BLaER1 (cell line): ENCODE measurements around the gene NCAPD3.
"Not testable (repeated sequence)": the region's sequence is repeated elsewhere in the genome, so short reads cannot be mapped to it uniquely, and the experiment has no call there.

Source experiments
- H3K27ac ChIP-seq: shearing (Covaris generic); formaldehyde crosslinking; 2 replicates; pipeline ENCODE4 v1.8.1; 2022
- H3K27me3 ChIP-seq: shearing (Covaris generic); formaldehyde crosslinking; 2 replicates; pipeline ENCODE4 v1.8.1; 2022
- H3K36me3 ChIP-seq: shearing (Covaris generic); formaldehyde crosslinking; 2 replicates; pipeline ENCODE4 v1.8.1; 2022
- H3K4me1 ChIP-seq: shearing (Covaris generic); formaldehyde crosslinking; 2 replicates; pipeline ENCODE4 v1.8.1; 2022
- H3K4me2 ChIP-seq: shearing (Covaris generic); formaldehyde crosslinking; 2 replicates; pipeline ENCODE4 v1.8.1; 2022
- H3K4me3 ChIP-seq: shearing (Covaris generic); formaldehyde crosslinking; 2 replicates; pipeline ENCODE4 v1.8.1; 2022
- H3K9ac ChIP-seq: shearing (Covaris generic); formaldehyde crosslinking; 2 replicates; pipeline ENCODE4 v1.8.1; 2022
- H3K9me3 ChIP-seq: shearing (Covaris generic); formaldehyde crosslinking; 2 replicates; pipeline ENCODE4 v1.8.1; 2022
- H4K20me1 ChIP-seq: shearing (Covaris generic); formaldehyde crosslinking; 2 replicates; pipeline ENCODE4 v1.8.1; 2022
- Cebpa-rat ChIP-seq: shearing (Covaris generic); IDR thresholded peaks from 2 replicates; pipeline ENCODE4 v1.8.1; 2022

NCAPD3 gene

DNA sequence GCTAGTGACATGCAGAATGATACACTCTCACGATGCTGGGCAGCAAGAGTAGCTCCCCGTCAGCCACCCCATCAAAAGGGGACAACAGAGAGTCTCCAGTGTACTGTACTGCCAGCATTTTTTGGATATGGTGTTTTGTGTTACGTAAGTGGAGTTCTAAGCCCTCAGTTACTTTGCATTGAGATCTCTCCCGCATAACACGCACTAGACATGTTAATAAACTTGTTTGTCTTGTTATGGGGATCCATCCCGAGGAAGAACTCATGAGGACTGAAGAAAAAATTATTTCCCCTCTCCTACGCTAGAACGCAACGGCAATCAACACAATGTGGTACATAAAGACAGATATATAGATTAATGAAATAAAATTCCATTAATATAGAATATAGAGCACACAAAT lies 24.2 kb downstream of the NCAPD3 start:
- H4K20me1 ChIP-seq, result no peaks in the 10 kb centered on the region
- no peak overlapping the region for H3K27ac ChIP-seq
- no peak overlapping the region for H3K4me3 ChIP-seq
- no peaks in the 10 kb centered on the region for H3K9me3 ChIP-seq
- peaks cover 95% of the 10 kb centered on the region for H3K36me3 ChIP-seq
- no peak overlapping the region for H3K4me2 ChIP-seq
- TF ChIP-seq Cebpa-rat, result no peak
- no peak overlapping the region for H3K9ac ChIP-seq
- H3K27me3 ChIP-seq, result no peaks in the 10 kb centered on the region
- H3K4me1 ChIP-seq, result no peaks in the 10 kb centered on the region

- H3K4me3 ChIP-seq, result no peak overlapping the region
- no peak overlapping the region for H3K27ac ChIP-seq
- H3K4me2 ChIP-seq, result no peak overlapping the region
- no peaks in the 10 kb centered on the region for H3K27me3 ChIP-seq
- no peaks in the 10 kb centered on the region for H4K20me1 ChIP-seq
- no peaks in the 10 kb centered on the region for H3K4me1 ChIP-seq
- peaks cover 92% of the 10 kb centered on the region for H3K36me3 ChIP-seq
- TF ChIP-seq Cebpa-rat, result no peak
- no peaks in the 10 kb centered on the region for H3K9me3 ChIP-seq
- no peak overlapping the region for H3K9ac ChIP-seq
Observed at GRCh38 chr11:134196756-134197155, 27.0 kb downstream of the NCAPD3 start.

DNA sequence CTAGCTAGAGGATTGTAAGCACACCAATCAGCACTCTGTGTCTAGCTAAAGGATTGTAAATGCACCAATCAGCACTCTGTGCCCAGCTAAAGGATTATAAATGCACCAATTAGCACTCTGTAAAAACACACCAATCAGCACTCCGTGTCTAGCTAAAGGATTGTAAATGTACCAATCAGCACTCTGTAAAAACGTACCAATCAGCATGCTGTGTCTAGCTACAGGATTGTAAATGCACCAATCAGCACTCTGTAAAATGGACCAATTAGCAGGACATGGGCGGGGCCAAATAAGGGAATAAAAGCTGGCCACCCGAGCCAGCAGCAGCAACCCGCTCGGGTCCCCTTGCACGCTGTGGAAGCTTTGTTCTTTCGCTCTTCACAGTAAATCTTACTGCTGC lies 35.7 kb downstream of the NCAPD3 start:
- H3K4me2 ChIP-seq, result not testable (repeated sequence)
- H3K36me3 ChIP-seq, result peaks cover 93% of the 10 kb centered on the region

GRCh38 chr11:134181707-134182106 lies 42.1 kb downstream of the NCAPD3 start:
- no peak overlapping the region for H3K4me3 ChIP-seq
- no peaks in the 10 kb centered on the region for H4K20me1 ChIP-seq
- no peak for TF ChIP-seq Cebpa-rat
- no peak overlapping the region for H3K4me2 ChIP-seq
- no peaks in the 10 kb centered on the region for H3K27me3 ChIP-seq
- H3K36me3 ChIP-seq, result peaks cover 95% of the 10 kb centered on the region
- H3K9ac ChIP-seq, result no peak overlapping the region
- no peaks in the 10 kb centered on the region for H3K9me3 ChIP-seq
- H3K4me1 ChIP-seq, result no peaks in the 10 kb centered on the region
- no peak overlapping the region for H3K27ac ChIP-seq

More for the DNA sequence above, 35.7 kb downstream of the NCAPD3 start:
- peaks cover 22% of the 10 kb centered on the region for H3K9me3 ChIP-seq
- H3K9ac ChIP-seq, H3K4me3 ChIP-seq, H4K20me1 ChIP-seq, H3K27me3 ChIP-seq, H3K4me1 ChIP-seq, H3K27ac ChIP-seq: not testable (repeated sequence)

DNA sequence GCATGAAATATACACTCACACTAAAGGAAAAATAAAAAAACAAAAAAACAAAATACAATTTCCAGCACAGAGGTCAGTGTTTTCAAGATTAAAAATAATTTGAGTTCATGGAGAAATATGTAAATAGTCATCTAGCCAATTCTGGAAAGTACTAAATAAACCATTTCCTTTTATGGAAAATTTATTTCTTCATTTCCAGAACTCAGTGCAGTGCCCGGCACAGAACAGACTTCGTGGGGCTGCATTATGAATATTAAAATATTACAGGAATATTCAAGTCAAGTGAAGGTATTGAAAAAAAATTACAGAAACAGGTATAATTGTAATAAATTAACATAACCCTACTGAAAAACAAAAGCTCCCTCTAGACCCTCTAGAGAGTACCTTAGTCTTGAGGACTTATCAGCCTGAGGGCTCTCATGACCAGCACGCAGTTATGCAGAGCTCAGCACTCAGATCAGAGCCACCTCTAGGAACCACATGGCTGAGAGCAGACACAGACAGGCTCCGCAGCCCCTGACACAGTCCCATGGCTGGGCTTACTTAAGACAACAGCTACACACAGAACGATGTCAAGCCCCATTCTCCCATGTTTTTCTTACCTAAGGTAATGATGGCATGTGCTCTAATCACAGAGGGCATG lies 45.6 kb downstream of the NCAPD3 start:
- H3K4me1 ChIP-seq, result no peaks in the 10 kb centered on the region
- H4K20me1 ChIP-seq, result no peaks in the 10 kb centered on the region
- H3K4me2 ChIP-seq, result no peak overlapping the region
- H3K4me3 ChIP-seq, result no peak overlapping the region
- no peak overlapping the region for H3K9ac ChIP-seq
- TF ChIP-seq Cebpa-rat, result no peak
- peaks cover 97% of the 10 kb centered on the region for H3K36me3 ChIP-seq
- H3K27me3 ChIP-seq, result no peaks in the 10 kb centered on the region
- H3K27ac ChIP-seq, result no peak overlapping the region
- H3K9me3 ChIP-seq, result no peaks in the 10 kb centered on the region

DNA sequence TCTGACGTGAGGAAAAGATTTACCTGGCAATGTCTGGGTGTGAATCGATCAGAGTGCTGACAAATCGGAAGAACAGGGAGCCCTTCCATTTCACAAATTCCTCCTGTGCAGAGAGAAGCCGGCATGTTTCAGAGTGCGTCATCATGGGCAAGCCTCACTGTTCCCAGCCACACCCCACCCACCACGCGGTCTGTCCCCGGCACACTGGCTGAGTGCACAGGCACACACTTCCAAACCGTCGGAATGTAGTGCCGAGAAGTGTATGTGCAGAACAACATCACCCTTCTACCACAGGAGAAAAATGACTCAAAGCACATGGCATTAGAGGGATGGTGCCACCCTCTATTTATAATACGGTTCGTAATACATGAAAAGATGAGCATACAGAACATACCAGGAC lies 47.5 kb downstream of the NCAPD3 start:
- no peaks in the 10 kb centered on the region for H4K20me1 ChIP-seq
- no peak overlapping the region for H3K4me3 ChIP-seq
- no peak overlapping the region for H3K9ac ChIP-seq
- no peak overlapping the region for H3K27ac ChIP-seq
- no peaks in the 10 kb centered on the region for H3K9me3 ChIP-seq
- no peak overlapping the region for H3K4me2 ChIP-seq
- H3K4me1 ChIP-seq, result no peaks in the 10 kb centered on the region
- peaks cover 97% of the 10 kb centered on the region for H3K36me3 ChIP-seq
- TF ChIP-seq Cebpa-rat, result no peak
- no peaks in the 10 kb centered on the region for H3K27me3 ChIP-seq

- Histone ChIP-seq H3K9ac (no peak overlapping the region), H3K27me3 (no peaks in the 10 kb centered on the region), H3K4me2 (no peak overlapping the region), H3K27ac (no peak overlapping the region), H3K4me3 (no peak overlapping the region), H3K4me1 (no peaks in the 10 kb centered on the region), H3K36me3 (peaks cover 99% of the 10 kb centered on the region), H3K9me3 (no peaks in the 10 kb centered on the region), H4K20me1 (no peaks in the 10 kb centered on the region)
- no peak for TF ChIP-seq Cebpa-rat
Observed at GRCh38 chr11:134173296-134173695, 50.5 kb downstream of the NCAPD3 start.

DNA sequence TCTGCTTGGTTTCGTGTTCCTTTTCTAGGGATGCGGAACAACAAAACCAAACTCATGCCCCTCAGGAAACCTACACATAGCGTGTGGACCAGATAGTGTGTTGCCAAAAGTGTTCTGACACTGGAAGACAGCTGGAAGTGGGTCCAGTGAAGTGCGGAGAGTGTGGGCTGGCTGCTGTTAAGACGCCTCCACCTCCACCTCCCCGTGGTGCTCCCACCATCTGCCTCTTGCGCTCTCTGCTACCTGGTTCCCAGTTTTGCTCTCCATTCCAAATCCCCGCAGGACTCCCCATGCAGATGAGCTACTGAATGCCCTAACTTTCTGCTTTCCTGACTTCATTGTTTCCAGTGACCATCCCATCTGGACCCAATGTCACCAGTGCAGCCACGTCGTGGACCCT lies 51.8 kb downstream of the NCAPD3 start:
- H3K36me3 ChIP-seq, result peaks cover 100% of the 10 kb centered on the region
- H3K27me3 ChIP-seq, result no peaks in the 10 kb centered on the region
- H3K9ac ChIP-seq, result no peak overlapping the region
- no peaks in the 10 kb centered on the region for H3K4me1 ChIP-seq
- no peaks in the 10 kb centered on the region for H4K20me1 ChIP-seq
- no peak for TF ChIP-seq Cebpa-rat
- no peak overlapping the region for H3K27ac ChIP-seq
- no peaks in the 10 kb centered on the region for H3K9me3 ChIP-seq
- no peak overlapping the region for H3K4me3 ChIP-seq
- no peak overlapping the region for H3K4me2 ChIP-seq

DNA sequence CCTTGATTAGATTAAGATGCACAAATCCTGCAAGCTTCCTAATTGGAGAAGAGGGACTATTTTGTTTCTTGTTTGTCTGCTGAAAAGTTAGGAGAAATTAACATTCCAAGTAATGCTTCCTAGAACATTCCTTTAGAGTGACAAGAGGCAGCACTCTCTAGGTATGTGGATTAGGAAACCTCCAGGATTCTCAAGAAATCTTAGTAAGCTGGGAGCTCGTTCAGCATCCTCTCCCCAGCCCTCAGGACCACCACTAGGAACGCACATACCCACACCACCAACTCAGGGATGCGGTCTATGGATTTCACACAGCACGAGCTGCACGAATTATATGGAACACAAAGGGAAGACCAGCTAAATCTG lies 52.9 kb downstream of the NCAPD3 start:
- TF ChIP-seq Cebpa-rat, result no peak
- no peaks in the 10 kb centered on the region for H3K27me3 ChIP-seq
- no peaks in the 10 kb centered on the region for H4K20me1 ChIP-seq
- H3K36me3 ChIP-seq, result peaks cover 91% of the 10 kb centered on the region
- H3K4me1 ChIP-seq, result no peaks in the 10 kb centered on the region
- H3K27ac ChIP-seq, result no peak overlapping the region
- H3K9me3 ChIP-seq, result no peaks in the 10 kb centered on the region
- H3K4me3 ChIP-seq, result no peak overlapping the region
- H3K9ac ChIP-seq, result no peak overlapping the region
- H3K4me2 ChIP-seq, result no peak overlapping the region

DNA sequence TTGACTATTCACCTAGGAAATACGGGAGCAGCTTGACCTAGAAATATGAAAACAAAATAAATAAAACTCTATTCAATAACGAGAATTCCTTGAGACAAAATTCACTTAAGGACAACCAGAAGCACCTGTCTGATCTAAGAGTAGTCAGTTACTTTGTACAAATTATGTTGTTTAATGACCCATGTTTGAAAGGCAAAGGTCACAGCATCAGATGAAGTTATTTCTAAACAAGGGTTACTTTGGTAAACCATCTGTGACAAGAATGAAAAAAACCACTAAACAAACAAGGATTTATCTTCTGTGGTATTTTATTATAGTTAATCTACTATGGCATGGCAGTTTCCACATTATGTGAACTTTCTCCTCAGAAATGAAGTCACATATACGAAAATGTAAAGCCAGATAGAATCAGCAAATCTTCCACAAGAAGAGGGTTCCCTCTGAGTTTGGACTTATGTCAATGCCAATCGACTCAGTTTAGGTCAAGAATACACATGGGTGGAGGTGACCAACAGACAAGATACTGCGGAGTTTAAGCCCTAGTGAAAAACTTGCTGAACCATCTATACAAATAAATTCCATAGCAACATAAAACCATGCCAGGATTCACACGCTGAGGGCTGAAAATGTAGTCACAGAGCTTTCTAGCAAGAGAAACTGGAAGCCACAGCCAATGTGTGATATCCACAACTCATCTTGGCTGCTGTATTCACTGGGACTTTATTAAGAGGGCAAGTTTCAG lies 53.4 kb downstream of the NCAPD3 start:
- no peaks in the 10 kb centered on the region for H4K20me1 ChIP-seq
- no peaks in the 10 kb centered on the region for H3K4me1 ChIP-seq
- TF ChIP-seq Cebpa-rat, result no peak
- H3K9me3 ChIP-seq, result no peaks in the 10 kb centered on the region
- no peak overlapping the region for H3K4me2 ChIP-seq
- no peak overlapping the region for H3K9ac ChIP-seq
- no peaks in the 10 kb centered on the region for H3K27me3 ChIP-seq
- H3K36me3 ChIP-seq, result peaks cover 90% of the 10 kb centered on the region
- no peak overlapping the region for H3K27ac ChIP-seq
- H3K4me3 ChIP-seq, result no peak overlapping the region
